ENCODE measurements around the gene IGFBP7.
A peak's percentile ranks its signal among the peaks of the same experiment; 100 is the strongest.
"Not testable (repeated sequence)": the region's sequence is repeated elsewhere in the genome, so short reads cannot be mapped to it uniquely, and the experiment has no call there.

The IGFBP7 gene

GRCh38 chr4:57053508-57053907 is 56.7 kb downstream of the IGFBP7 start:
- DNase-seq (ENCODE audit: low read depth, low spot score), result no peak

GRCh38 chr4:57051524-57051923 is 58.7 kb downstream of the IGFBP7 start:
- DNase-seq (ENCODE audit: low read depth, low spot score), result no peak
- no peak overlapping the region for H3K4me3 ChIP-seq (ENCODE audit: low read length)

More at GRCh38 chr4:57053508-57053907, 56.7 kb downstream of the IGFBP7 start:
- no peak overlapping the region for H3K4me3 ChIP-seq (ENCODE audit: low read length)

GRCh38 chr4:57051095-57051494 is 59.1 kb downstream of the IGFBP7 start:
- no peak overlapping the region for H3K4me3 ChIP-seq (ENCODE audit: low read length)
- DNase-seq (ENCODE audit: low read depth, low spot score), result no peak

- no peak for DNase-seq (ENCODE audit: low read depth, low spot score)
- H3K4me3 ChIP-seq (ENCODE audit: low read length), result no peak overlapping the region
Observed at GRCh38 chr4:57048590-57049304, 61.4 kb downstream of the IGFBP7 start.

GRCh38 chr4:57047046-57047445 is 63.1 kb downstream of the IGFBP7 start:
- not testable (repeated sequence) for H3K4me3 ChIP-seq (ENCODE audit: low read length); DNase-seq (ENCODE audit: low read depth, low spot score)

- DNase-seq (ENCODE audit: low read depth, low spot score), result no peak
- no peak overlapping the region for H3K4me3 ChIP-seq (ENCODE audit: low read length)
Observed at GRCh38 chr4:57044996-57045395, 65.2 kb downstream of the IGFBP7 start.

- no peak for DNase-seq (ENCODE audit: low read depth, low spot score)
- no peak overlapping the region for H3K4me3 ChIP-seq (ENCODE audit: low read length)
Observed at GRCh38 chr4:57044279-57044678, 65.9 kb downstream of the IGFBP7 start.

GRCh38 chr4:57043347-57044251 is 66.6 kb downstream of the IGFBP7 start:
- no peak for DNase-seq (ENCODE audit: low read depth, low spot score)
- no peak overlapping the region for H3K4me3 ChIP-seq (ENCODE audit: low read length)

GRCh38 chr4:57042711-57043169 is 67.4 kb downstream of the IGFBP7 start:
- no peak for DNase-seq (ENCODE audit: low read depth, low spot score)
- no peak overlapping the region for H3K4me3 ChIP-seq (ENCODE audit: low read length)

DNA sequence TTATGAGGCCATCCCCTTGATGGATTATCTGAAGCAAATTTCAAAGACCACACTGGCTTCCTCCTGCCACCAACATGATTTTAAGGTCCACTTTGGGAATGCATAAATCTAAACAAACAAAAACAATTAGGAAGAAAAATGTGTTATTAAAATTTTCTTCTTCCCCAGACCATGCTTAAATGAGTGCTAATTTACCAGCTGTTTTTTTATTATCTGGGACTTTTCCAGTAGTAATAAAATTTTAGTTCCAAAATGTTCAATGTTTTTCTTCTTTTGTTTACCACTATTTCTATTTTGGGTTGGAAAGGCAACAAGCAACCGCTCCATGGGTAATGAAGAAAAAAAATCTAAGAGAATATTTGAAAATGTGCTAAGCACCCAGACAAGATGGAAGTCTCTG is 69.2 kb downstream of the IGFBP7 start:
- H3K4me3 ChIP-seq (ENCODE audit: low read length), result no peak overlapping the region
- DNase-seq (ENCODE audit: low read depth, low spot score), result no peak

GRCh38 chr4:57040510-57040909 is 69.7 kb downstream of the IGFBP7 start:
- no peak overlapping the region for H3K4me3 ChIP-seq (ENCODE audit: low read length)
- DNase-seq (ENCODE audit: low read depth, low spot score), result no peak

DNA sequence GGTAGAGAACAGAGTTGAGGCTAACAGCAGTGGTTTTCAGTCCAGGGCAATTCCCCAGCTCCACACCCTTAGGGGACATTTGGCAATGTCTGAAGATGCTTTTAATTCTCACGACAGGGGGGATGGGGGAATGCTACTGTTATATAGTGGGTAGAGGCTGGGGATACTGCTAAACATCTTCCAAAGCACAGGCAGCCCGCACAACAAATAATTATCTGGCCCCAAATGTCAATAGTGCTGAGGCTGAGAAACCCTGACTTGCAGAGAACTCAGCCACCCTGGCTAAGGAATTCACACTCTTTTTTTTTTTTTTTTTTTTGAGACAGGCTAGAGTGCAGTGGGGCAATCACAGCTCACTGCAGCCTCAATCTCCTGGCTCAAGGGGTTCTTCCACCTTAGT is 70.8 kb downstream of the IGFBP7 start:
- H3K4me3 ChIP-seq (ENCODE audit: low read length), result no peak overlapping the region
- DNase-seq (ENCODE audit: low read depth, low spot score), result no peak

- no peak overlapping the region for H3K4me3 ChIP-seq (ENCODE audit: low read length)
- peak; percentile 8 for DNase-seq (ENCODE audit: low read depth, low spot score)
Observed at GRCh38 chr4:57037982-57038604, 72.1 kb downstream of the IGFBP7 start.

DNA sequence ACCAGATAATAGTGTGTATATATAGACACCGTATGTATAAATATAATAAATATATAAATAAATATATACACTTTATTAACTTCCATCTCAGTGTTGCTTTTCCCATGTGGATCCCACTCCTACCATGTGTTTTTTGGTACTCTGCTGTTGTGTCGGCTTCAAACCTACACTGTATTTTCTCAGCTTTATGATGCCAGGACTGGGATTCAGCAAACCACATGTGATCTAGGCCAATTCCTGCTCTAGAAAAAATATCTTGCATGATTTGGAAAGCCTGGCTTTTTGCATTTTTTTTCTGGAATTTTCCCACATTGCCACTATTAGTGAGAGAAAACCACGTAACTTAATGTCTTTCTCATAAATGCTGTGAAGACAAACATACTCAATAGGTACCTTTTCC is 75.7 kb downstream of the IGFBP7 start:
- DNase-seq (ENCODE audit: low read depth, low spot score), result no peak
- H3K4me3 ChIP-seq (ENCODE audit: low read length), result no peak overlapping the region

DNA sequence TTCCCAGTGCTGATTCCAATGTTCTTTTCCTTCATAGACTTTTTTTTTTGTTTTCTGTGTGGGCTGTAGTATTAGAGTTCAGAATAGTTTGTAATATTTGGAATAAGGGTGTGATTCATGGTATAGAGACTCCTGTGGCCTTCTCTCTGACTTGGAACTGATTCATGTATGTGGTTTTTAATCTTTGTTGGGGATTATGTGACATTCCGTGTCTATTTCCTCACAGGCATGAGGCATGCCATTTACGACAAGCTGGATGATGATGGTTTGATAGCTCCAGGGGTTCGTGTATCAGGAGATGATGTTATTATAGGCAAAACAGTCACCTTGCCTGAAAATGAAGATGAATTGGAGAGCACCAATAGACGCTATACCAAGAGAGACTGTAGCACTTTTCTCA is 87.1 kb downstream of the IGFBP7 start:
- no peak for DNase-seq (ENCODE audit: low read depth, low spot score)
- no peak overlapping the region for H3K4me3 ChIP-seq (ENCODE audit: low read length)

DNA sequence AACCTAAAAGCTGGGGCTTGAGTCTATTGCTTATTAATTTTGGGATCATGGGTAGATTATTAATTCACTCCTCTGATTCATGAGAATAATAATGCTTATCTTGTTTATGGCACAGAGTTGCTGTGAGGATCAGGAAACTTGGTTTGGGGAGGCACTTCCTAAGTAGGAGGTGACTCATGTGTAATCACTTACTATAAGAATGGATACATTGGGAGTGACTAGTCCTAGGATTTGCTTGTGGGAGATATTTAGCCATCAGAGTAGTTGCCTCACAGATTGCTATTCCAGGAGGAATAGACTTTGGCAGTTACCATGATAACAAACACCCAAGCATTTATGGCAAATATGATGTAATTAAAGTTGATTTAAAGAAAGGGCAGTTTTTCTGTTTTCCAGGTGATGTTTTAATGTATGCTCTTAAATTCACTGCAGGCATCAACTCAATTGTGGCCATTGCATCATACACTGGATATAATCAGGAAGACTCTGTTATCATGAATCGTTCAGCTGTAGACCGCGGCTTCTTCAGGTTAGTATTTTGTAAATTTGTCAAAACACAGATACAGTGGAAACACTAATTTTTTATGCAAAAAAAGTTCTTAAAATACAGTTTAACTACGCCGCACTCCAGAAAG is 89.6 kb downstream of the IGFBP7 start:
- no peak for DNase-seq (ENCODE audit: low read depth, low spot score)

GRCh38 chr4:57018980-57019379 is 91.2 kb downstream of the IGFBP7 start:
- no peak for DNase-seq (ENCODE audit: low read depth, low spot score)
- no peak overlapping the region for H3K4me3 ChIP-seq (ENCODE audit: low read length)

More for the DNA sequence above, 89.6 kb downstream of the IGFBP7 start:
- no peak overlapping the region for H3K4me3 ChIP-seq (ENCODE audit: low read length)

GRCh38 chr4:57013543-57014120 is 96.6 kb downstream of the IGFBP7 start:
- no peak for DNase-seq (ENCODE audit: low read depth, low spot score)

GRCh38 chr4:56999751-57000150 is 110.4 kb downstream of the IGFBP7 start:
- no peak for DNase-seq (ENCODE audit: low read depth, low spot score)
- no peak overlapping the region for H3K4me3 ChIP-seq (ENCODE audit: low read length)

More at GRCh38 chr4:57013543-57014120, 96.6 kb downstream of the IGFBP7 start:
- H3K4me3 ChIP-seq (ENCODE audit: low read length), result no peak overlapping the region
